Renal cortex interstitium (tissue), 11 donors: Measurements from ENCODE around the gene TXNRD2. TPM values are rescaled to one million over a fixed set of nuclear protein-coding genes. Genes with fewer than 3 reads are reported as not detected.

Source experiments
- DNase-seq, 11 donors: peaks; one replicate each; pipeline ENCODE4 v3.0.0-alpha.2; 2013; ENCODE audit warnings: low read depth in 9 of 11, low spot score in 4 of 11; ENCODE audit errors: extremely low read depth in 1 of 11
- polyA plus RNA-seq, 3 donors: library from polyadenylated mRNA; unstranded; fragments of 120-200 nt; gene quantifications; one replicate each; pipeline ENCODE4 v1.2.1, GENCODE V29; 2013; ENCODE audit not compliant: insufficient read length in 3 of 3

Gene TXNRD2
- polyA plus RNA-seq, 3 donors = 22.0 to 32.1 (median 28.2) TPM

- peak in 1 of 11 donors; percentile 52 for DNase-seq
These were observed 29.1 kb upstream of the TXNRD2 start for GRCh38 chr22:19970479-19971275.

GRCh38 chr22:19970031-19970478 lies 28.4 kb upstream of the TXNRD2 start:
- DNase-seq = no peak

- no peak for DNase-seq
These were observed 27.7 kb upstream of the TXNRD2 start for GRCh38 chr22:19969141-19969928.

- no peak for DNase-seq
These were observed 26.9 kb upstream of the TXNRD2 start for GRCh38 chr22:19968450-19968891.

GRCh38 chr22:19967850-19968449 lies 26.3 kb upstream of the TXNRD2 start:
- DNase-seq = no peak

GRCh38 chr22:19966908-19967750 lies 25.5 kb upstream of the TXNRD2 start:
- no peak for DNase-seq

- no peak for DNase-seq
These were observed 24.4 kb upstream of the TXNRD2 start for GRCh38 chr22:19965771-19966709.

- no peak for DNase-seq
These were observed 23.2 kb upstream of the TXNRD2 start for GRCh38 chr22:19964701-19965386.

GRCh38 chr22:19963863-19964642 lies 22.4 kb upstream of the TXNRD2 start:
- DNase-seq = no peak

GRCh38 chr22:19962909-19963806 lies 21.5 kb upstream of the TXNRD2 start:
- peak in 3 of 11 donors; percentile 48 to 64 (median 51) for DNase-seq

GRCh38 chr22:19962246-19962908 lies 20.8 kb upstream of the TXNRD2 start:
- DNase-seq = peak in 5 of 11 donors; percentile 57 to 66 (median 59)

GRCh38 chr22:19961868-19962245 lies 20.2 kb upstream of the TXNRD2 start:
- DNase-seq = no peak

GRCh38 chr22:19961201-19961580 lies 19.6 kb upstream of the TXNRD2 start:
- DNase-seq = no peak

- no peak for DNase-seq
These were observed 19.0 kb upstream of the TXNRD2 start for GRCh38 chr22:19960491-19961200.
